A673 (cell line): ENCODE results near the gene GOLGA8R.
"Not testable (repeated sequence)": the region's sequence is repeated elsewhere in the genome, so short reads cannot be mapped to it uniquely, and the experiment has no call there.

ENCODE experiments used
- CTCF ChIP-seq: fragments of 300-800, 200-600 bp; sonication (generic); conservative IDR thresholded peaks from 2 replicates; pipeline ENCODE4 v1.5.1; 2017; ENCODE audit warnings: low read depth, mild to moderate bottlenecking, antibody characterized with exemption, low read length, moderate library complexity, mixed read lengths
- EZH2 ChIP-seq: fragments of 200-600 bp; sonication (generic); IDR thresholded peaks from 2 replicates; pipeline ENCODE4 v1.6.1; 2017; ENCODE audit warnings: borderline replicate concordance, low read depth, mild to moderate bottlenecking, mixed read lengths, antibody characterized with exemption, low read length; ENCODE audit not compliant: poor library complexity, severe bottlenecking

GRCh38 chr15:30368271-30368670 is 45.8 kb downstream of the GOLGA8R start:
- TF ChIP-seq EZH2, CTCF: not testable (repeated sequence)
